Measurements from ENCODE around the gene TRIM62.

DNA sequence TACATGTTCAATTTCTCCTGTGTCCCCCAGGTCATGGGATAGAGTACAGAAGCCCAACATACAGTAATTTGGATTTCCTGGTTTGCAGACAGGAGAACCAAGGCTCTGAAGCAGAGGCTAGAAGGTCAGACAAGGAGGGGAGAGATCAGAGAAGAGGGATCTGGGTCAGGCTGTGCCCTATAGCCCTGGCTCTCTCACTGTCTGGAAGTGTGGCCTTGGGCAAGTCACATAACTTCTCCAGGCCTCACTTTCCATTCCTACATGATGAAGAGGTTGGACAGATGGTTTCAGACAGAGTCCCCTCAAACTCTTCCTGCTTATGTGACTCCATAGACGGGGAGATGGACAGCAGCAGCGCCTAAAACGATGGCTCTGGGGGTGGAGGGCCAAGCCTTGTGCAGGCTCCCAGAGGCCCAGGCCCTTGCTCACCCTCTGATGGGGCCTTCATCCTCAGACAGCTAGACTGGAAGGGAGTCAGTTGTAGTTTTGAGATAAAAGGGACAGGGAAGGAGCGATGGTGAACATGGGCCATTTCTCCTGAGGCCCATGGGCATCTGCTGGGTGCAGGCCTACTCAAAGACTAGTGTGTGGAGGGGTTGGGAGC lies 2.9 kb downstream of the TRIM62 start:
- TF ChIP-seq, protein P1, sequence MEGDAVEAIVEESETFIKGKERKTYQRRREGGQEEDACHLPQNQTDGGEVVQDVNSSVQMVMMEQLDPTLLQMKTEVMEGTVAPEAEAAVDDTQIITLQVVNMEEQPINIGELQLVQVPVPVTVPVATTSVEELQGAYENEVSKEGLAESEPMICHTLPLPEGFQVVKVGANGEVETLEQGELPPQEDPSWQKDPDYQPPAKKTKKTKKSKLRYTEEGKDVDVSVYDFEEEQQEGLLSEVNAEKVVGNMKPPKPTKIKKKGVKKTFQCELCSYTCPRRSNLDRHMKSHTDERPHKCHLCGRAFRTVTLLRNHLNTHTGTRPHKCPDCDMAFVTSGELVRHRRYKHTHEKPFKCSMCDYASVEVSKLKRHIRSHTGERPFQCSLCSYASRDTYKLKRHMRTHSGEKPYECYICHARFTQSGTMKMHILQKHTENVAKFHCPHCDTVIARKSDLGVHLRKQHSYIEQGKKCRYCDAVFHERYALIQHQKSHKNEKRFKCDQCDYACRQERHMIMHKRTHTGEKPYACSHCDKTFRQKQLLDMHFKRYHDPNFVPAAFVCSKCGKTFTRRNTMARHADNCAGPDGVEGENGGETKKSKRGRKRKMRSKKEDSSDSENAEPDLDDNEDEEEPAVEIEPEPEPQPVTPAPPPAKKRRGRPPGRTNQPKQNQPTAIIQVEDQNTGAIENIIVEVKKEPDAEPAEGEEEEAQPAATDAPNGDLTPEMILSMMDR (conservative IDR thresholded peaks at IDR 0.05; ENCODE audit: low read length): no peak
- no peak for TF ChIP-seq EZH2phosphoT487 (IDR thresholded peaks at IDR 0.05; ENCODE audit: borderline replicate concordance)

All from Loucy (cell line).